Measurements from ENCODE around the gene TMEM154.
A peak's percentile ranks its signal among the peaks of the same experiment; 100 is the strongest.

Gene TMEM154

GRCh38 chr4:152719801-152720556 lies 40.2 kb upstream of the TMEM154 start:
- peak; percentile 46 for DNase-seq (ENCODE audit: low read depth)
- no peak overlapping the region for H3K4me3 ChIP-seq (ENCODE audit: low read depth, low read length)
- TF ChIP-seq CTCF (conservative IDR thresholded peaks at IDR 0.05; ENCODE audit: low read depth, low read length): no peak

GRCh38 chr4:152719291-152719690 lies 39.5 kb upstream of the TMEM154 start:
- no peak for DNase-seq (ENCODE audit: low read depth)
- no peak overlapping the region for H3K4me3 ChIP-seq (ENCODE audit: low read depth, low read length)
- no peak for TF ChIP-seq CTCF (conservative IDR thresholded peaks at IDR 0.05; ENCODE audit: low read depth, low read length)

GRCh38 chr4:152715076-152715475 lies 35.3 kb upstream of the TMEM154 start:
- TF ChIP-seq CTCF (conservative IDR thresholded peaks at IDR 0.05; ENCODE audit: low read depth, low read length): no peak
- H3K4me3 ChIP-seq (ENCODE audit: low read depth, low read length): no peak overlapping the region
- DNase-seq (ENCODE audit: low read depth): no peak

GRCh38 chr4:152713951-152714705 lies 34.3 kb upstream of the TMEM154 start:
- DNase-seq (ENCODE audit: low read depth): no peak

GRCh38 chr4:152709675-152710438 lies 30.1 kb upstream of the TMEM154 start:
- TF ChIP-seq CTCF (conservative IDR thresholded peaks at IDR 0.05; ENCODE audit: low read depth, low read length): no peak
- no peak overlapping the region for H3K4me3 ChIP-seq (ENCODE audit: low read depth, low read length)
- DNase-seq (ENCODE audit: low read depth): peak; percentile 39

More at GRCh38 chr4:152713951-152714705, 34.3 kb upstream of the TMEM154 start:
- no peak overlapping the region for H3K4me3 ChIP-seq (ENCODE audit: low read depth, low read length)
- no peak for TF ChIP-seq CTCF (conservative IDR thresholded peaks at IDR 0.05; ENCODE audit: low read depth, low read length)

- no peak for TF ChIP-seq CTCF (conservative IDR thresholded peaks at IDR 0.05; ENCODE audit: low read depth, low read length)
- H3K4me3 ChIP-seq (ENCODE audit: low read depth, low read length): no peak overlapping the region
Observed at GRCh38 chr4:152708796-152709195, 29.0 kb upstream of the TMEM154 start.

More at GRCh38 chr4:152708796-152709195, 29.0 kb upstream of the TMEM154 start:
- DNase-seq (ENCODE audit: low read depth): no peak
